ENCODE measurements around the gene CPSF4. TPM values are rescaled to one million over a fixed set of nuclear protein-coding genes. Genes with fewer than 3 reads are reported as not detected.
A peak's percentile ranks its signal among the peaks of the same experiment; 100 is the strongest.

Gene CPSF4
- total RNA-seq, 1 donor from 2014 or later = 89.9 TPM

DNA sequence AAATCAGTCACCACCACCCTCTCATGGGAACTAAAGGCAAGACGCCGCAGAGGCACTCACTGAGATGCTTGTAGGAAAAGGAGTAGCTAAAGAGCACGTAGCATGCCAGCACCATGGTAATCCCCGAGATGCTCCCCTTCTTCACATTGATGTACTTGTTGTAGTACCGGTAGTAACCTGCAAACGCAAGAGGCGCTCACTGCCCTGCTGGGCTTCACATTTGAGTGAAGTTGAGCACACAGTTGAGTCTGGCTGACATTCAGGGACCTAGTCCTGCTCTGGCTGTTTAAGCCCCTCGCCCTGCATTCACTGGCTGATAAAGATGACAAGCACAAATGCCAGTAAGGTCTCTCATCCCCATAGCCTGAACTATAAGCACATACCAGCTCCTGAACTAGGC, 20.3 kb downstream of the CPSF4 start:
- H3K4me3 Mint-ChIP-seq (ENCODE audit: low read depth) = no peak overlapping the region
- peaks cover 16% of the 10 kb centered on the region for H3K4me1 Mint-ChIP-seq (ENCODE audit: low read depth)
- no peaks in the 10 kb centered on the region for H3K27me3 Mint-ChIP-seq (ENCODE audit: low read depth)
- no peak for DNase-seq (ENCODE audit: low spot score)
- no peak overlapping the region for H3K27ac Mint-ChIP-seq
- intact Hi-C loops (cut with micrococcal nuclease) = no loop called here
- H3K9me3 Mint-ChIP-seq = no peaks in the 10 kb centered on the region
- H3K36me3 Mint-ChIP-seq (ENCODE audit: low read depth) = peaks cover 67% of the 10 kb centered on the region

DNA sequence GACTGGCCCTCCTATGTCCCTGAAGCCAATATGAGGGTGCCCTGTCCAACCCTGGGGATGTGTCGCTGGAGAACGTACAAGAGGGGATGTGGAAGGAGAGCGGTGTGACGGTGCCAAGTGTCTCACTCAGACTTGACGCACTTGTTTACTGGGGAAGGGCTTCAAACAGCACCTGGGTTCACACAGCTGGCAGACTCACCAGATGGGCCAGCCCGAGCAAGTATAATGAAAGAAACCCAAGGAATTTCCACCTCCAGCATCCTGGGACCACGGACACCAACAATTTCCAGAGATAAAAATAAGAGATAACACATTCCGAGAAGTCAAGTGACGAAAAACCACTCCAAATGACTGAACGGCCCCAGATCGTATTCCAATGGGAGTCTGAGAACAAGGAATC, 21.9 kb downstream of the CPSF4 start:
- intact Hi-C loops (cut with micrococcal nuclease) = no loop called here
- Mint-ChIP-seq H3K4me1 (ENCODE audit: low read depth) (peaks cover 21% of the 10 kb centered on the region), H3K4me3 (ENCODE audit: low read depth) (no peak overlapping the region), H3K36me3 (ENCODE audit: low read depth) (peaks cover 62% of the 10 kb centered on the region), H3K27me3 (ENCODE audit: low read depth) (no peaks in the 10 kb centered on the region), H3K27ac (peak overlapping the region; percentile 9), H3K9me3 (no peaks in the 10 kb centered on the region)
- no peak for DNase-seq (ENCODE audit: low spot score)

DNA sequence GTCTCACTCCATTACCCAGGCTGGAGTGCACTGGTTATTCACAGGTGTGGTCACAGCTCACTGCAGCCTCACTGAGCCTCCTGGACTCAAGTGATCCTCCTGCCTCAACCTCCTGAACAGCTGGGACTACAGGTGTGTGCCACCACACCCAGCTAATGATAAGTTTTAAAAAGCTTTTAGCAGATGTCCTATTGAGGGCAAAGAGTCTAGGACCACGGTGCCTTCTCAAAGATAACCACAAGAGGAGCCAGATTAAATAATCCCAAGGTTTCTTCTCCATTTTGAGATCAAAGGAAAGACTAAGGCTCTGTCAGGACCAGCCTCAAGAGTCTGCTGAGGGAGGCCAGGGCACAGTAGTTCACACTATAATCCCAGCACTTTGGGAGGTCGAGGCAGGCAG, 22.5 kb downstream of the CPSF4 start:
- intact Hi-C loops (cut with micrococcal nuclease) = no loop called here
- no peaks in the 10 kb centered on the region for H3K27me3 Mint-ChIP-seq (ENCODE audit: low read depth)
- no peaks in the 10 kb centered on the region for H3K9me3 Mint-ChIP-seq
- H3K27ac Mint-ChIP-seq = no peak overlapping the region
- H3K36me3 Mint-ChIP-seq (ENCODE audit: low read depth) = peaks cover 64% of the 10 kb centered on the region
- H3K4me1 Mint-ChIP-seq (ENCODE audit: low read depth) = peaks cover 24% of the 10 kb centered on the region
- no peak overlapping the region for H3K4me3 Mint-ChIP-seq (ENCODE audit: low read depth)
- DNase-seq (ENCODE audit: low spot score) = no peak

DNA sequence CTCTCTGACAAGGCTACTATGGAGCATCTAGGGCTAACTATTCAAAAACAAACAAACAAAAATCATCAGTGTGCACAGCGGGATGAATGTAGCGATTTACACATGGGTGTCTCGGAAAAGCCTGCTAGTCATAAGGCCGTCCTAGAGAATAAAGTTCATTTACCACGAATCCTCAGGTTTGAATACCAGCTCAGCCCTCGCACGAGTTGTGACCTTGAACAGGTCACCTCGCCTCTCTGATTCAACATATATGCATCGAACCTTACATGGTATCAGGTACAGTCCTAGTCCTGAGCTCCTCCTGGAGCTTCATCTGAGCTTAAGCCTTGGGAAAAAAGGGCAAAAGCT, 26.7 kb downstream of the CPSF4 start:
- intact Hi-C loops (cut with micrococcal nuclease) = no loop called here
- peaks cover 2% of the 10 kb centered on the region for H3K27me3 Mint-ChIP-seq (ENCODE audit: low read depth)
- H3K9me3 Mint-ChIP-seq = no peaks in the 10 kb centered on the region
- peak overlapping the region; percentile 88 for H3K27ac Mint-ChIP-seq
- H3K4me1 Mint-ChIP-seq (ENCODE audit: low read depth) = peaks cover 20% of the 10 kb centered on the region
- no peak for DNase-seq (ENCODE audit: low spot score)
- peaks cover 29% of the 10 kb centered on the region for H3K36me3 Mint-ChIP-seq (ENCODE audit: low read depth)
- peak overlapping the region; percentile 96 for H3K4me3 Mint-ChIP-seq (ENCODE audit: low read depth)

DNA sequence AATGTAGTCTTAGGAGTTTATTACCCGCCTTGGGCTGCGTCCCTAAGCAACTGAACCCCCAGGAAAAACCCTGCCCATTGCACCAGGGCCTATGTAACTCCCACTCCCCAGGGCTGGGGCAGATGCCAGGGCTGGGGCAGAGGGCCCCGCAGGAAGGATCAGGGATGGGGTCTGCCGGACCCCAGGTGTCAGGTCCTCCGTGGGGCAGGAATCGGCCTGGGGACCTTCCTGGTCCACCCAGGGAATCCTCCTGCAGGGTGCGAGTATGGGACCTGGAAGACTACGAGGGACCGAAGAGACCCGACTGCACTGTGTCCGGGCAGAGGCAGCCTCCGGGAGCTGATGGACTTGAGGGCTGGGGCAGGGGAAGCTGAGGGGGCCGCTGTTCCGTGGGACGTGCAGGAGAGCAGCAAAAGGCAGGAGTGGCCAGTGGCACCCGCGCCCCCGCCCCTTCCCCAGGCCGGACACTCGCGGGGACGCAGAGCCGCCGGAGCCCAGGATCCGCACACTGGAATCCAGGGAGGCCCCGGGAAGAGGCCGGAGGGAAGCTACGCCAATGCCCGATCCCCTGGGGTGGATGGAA, 29.7 kb downstream of the CPSF4 start:
- peaks cover 23% of the 10 kb centered on the region for H3K4me1 Mint-ChIP-seq (ENCODE audit: low read depth)
- peaks cover 24% of the 10 kb centered on the region for H3K36me3 Mint-ChIP-seq (ENCODE audit: low read depth)
- H3K27ac Mint-ChIP-seq = no peak overlapping the region
- no peak for DNase-seq (ENCODE audit: low spot score)
- H3K4me3 Mint-ChIP-seq (ENCODE audit: low read depth) = no peak overlapping the region
- intact Hi-C loops (cut with micrococcal nuclease) = no loop called here
- no peaks in the 10 kb centered on the region for H3K9me3 Mint-ChIP-seq
- peaks cover 2% of the 10 kb centered on the region for H3K27me3 Mint-ChIP-seq (ENCODE audit: low read depth)

DNA sequence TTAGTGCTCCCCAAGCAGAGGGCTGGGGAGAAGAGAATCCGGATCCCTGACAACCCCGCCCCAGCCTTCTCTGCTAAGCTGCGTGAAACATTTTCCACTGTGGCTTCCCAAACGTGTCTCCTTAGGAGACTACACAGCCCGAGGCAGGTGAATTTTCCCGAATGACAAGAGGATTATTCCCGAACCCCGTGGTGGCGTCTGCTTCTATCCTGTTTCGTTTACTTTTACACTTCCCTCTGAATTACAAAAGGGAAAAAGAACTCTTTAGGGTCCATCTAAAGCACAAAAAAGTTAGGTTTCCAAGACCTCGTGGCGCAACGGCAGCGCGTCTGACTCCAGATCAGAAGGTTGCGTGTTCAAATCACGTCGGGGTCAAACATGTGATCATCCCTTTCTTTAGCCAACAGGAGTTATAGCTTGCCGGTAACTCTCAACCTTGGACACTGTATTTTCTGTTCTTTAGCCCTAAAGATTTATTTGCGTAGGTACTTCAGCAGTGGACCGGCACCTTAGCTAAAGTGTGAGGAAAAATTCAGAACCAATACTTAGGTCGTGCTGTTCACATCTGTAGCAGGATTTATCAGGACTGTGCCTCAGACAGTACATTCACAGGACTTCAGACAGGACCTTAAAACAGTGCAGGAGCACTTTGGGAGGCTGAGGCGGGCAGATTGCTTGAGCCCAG, 30.8 kb downstream of the CPSF4 start:
- no peaks in the 10 kb centered on the region for H3K9me3 Mint-ChIP-seq
- no peak for DNase-seq (ENCODE audit: low spot score)
- peaks cover 18% of the 10 kb centered on the region for H3K36me3 Mint-ChIP-seq (ENCODE audit: low read depth)
- H3K27ac Mint-ChIP-seq = no peak overlapping the region
- peaks cover 2% of the 10 kb centered on the region for H3K27me3 Mint-ChIP-seq (ENCODE audit: low read depth)
- peak overlapping the region; percentile 13 for H3K4me3 Mint-ChIP-seq (ENCODE audit: low read depth)
- H3K4me1 Mint-ChIP-seq (ENCODE audit: low read depth) = peaks cover 21% of the 10 kb centered on the region
- intact Hi-C loops (cut with micrococcal nuclease) = loop anchor here (5.0 kb wide), 1 partner anchor 1773 kb away; no protein-coding TSS in a partner anchor

DNA sequence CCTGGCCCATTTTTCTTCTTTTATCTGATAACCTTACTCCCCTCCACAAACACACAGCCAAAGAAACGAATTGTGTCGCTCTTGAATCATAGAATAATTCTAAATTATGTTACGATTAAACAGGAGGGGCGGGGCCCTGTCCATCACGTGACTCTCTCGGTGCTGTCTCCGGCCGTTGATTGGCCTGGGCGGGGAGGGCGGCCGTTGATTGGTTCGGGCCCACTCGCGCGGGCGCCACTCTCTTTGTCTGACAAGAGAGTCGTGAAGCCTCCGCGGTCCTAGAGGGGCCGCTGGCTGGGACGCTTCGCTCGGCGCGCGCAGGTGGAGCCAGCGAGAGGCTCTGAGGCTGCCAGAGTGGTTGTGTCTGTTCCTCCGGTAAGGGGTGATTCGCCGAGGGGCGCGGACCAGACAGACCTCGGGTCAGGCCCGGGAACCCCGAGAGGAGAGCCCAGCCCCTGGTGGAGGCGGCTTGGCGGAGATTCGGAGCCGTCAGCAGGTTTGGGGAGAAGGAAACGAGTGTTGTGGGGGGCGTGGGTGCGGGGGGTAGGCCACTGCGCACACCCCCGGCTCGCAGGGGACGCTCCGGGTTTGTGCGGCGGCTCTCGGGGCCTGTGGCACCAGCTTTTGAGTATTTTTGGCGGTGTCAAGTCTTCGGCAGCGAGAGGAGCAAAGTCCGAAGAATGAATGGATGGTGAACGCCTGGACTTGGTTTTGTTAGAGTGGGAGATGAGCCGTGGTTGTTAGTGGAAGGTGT, 34.0 kb downstream of the CPSF4 start, which contains the start of gene ZNF789:
Gene ZNF789, plus strand, starts transcription at position 330 of the 754 bp plus-strand sequence. CDS start 3,567 bp downstream, outside the sequence.
- H3K27ac Mint-ChIP-seq = peak within 1 kb of the TSS; percentile 91
- H3K4me3 Mint-ChIP-seq (ENCODE audit: low read depth) = peak within 1 kb of the TSS; percentile 96
- intact Hi-C loops (cut with micrococcal nuclease) = loop anchor here (1.0 to 5.0 kb wide), 5 partner anchors 28 to 1770 kb away; partner anchors contain the start of genes BUD31, FAM200A, PDAP1 and ZKSCAN5
- peak; percentile 96 for DNase-seq (ENCODE audit: low spot score)
- H3K27me3 Mint-ChIP-seq (ENCODE audit: low read depth) = peaks cover 2% of the 10 kb centered on the region
- peaks cover 27% of the 10 kb centered on the region for H3K36me3 Mint-ChIP-seq (ENCODE audit: low read depth)
- no peaks in the 10 kb centered on the region for H3K9me3 Mint-ChIP-seq
- H3K4me1 Mint-ChIP-seq (ENCODE audit: low read depth) = peaks cover 20% of the 10 kb centered on the region

DNA sequence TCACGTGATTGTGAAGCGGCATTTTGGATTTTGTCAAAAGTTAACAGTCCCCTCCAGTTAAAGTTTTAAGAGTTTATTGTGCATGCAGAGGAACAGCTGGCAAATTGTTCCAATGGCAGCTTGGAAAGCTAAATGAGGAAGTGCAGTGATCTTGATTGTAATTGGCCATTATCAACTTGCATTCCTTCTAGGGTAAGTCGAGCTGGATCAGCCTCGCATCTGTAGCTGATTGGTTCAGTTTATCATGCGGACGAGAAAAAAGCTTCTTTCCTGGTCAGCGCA, 34.5 kb downstream of the CPSF4 start:
- Mint-ChIP-seq H3K27ac (peak overlapping the region; percentile 91), H3K36me3 (ENCODE audit: low read depth) (peaks cover 32% of the 10 kb centered on the region), H3K27me3 (ENCODE audit: low read depth) (peaks cover 2% of the 10 kb centered on the region), H3K4me3 (ENCODE audit: low read depth) (peak overlapping the region; percentile 96), H3K4me1 (ENCODE audit: low read depth) (peaks cover 24% of the 10 kb centered on the region), H3K9me3 (no peaks in the 10 kb centered on the region)
- intact Hi-C loops (cut with micrococcal nuclease) = loop anchor here (1.0 to 5.0 kb wide), 3 partner anchors 64 to 1769 kb away; partner anchors contain the start of genes BUD31, FAM200A and PDAP1
- DNase-seq (ENCODE audit: low spot score) = no peak

DNA sequence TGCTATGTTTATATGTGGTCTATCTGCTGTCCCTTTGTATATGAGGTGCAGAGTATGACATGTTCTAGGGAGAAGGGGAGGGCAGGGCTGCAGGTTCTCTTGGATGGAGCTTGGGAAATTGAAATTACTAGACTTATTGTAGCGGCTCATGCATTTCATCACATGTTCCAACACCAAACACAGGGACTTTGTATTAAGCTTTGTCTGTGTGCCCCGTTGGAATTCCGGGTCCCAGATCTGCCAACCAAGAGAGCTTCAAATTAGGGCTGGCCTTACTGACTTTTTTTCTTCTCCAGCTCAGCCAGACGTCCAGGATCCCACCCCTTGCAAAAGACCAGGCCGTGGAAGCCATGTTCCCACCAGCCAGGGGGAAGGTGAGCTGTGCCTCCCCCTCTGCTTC, 37.4 kb downstream of the CPSF4 start:
- H3K4me3 Mint-ChIP-seq (ENCODE audit: low read depth) = no peak overlapping the region
- peaks cover 24% of the 10 kb centered on the region for H3K4me1 Mint-ChIP-seq (ENCODE audit: low read depth)
- peaks cover 48% of the 10 kb centered on the region for H3K36me3 Mint-ChIP-seq (ENCODE audit: low read depth)
- H3K27me3 Mint-ChIP-seq (ENCODE audit: low read depth) = no peaks in the 10 kb centered on the region
- H3K27ac Mint-ChIP-seq = no peak overlapping the region
- no peaks in the 10 kb centered on the region for H3K9me3 Mint-ChIP-seq
- intact Hi-C loops (cut with micrococcal nuclease) = no loop called here
- DNase-seq (ENCODE audit: low spot score) = no peak

DNA sequence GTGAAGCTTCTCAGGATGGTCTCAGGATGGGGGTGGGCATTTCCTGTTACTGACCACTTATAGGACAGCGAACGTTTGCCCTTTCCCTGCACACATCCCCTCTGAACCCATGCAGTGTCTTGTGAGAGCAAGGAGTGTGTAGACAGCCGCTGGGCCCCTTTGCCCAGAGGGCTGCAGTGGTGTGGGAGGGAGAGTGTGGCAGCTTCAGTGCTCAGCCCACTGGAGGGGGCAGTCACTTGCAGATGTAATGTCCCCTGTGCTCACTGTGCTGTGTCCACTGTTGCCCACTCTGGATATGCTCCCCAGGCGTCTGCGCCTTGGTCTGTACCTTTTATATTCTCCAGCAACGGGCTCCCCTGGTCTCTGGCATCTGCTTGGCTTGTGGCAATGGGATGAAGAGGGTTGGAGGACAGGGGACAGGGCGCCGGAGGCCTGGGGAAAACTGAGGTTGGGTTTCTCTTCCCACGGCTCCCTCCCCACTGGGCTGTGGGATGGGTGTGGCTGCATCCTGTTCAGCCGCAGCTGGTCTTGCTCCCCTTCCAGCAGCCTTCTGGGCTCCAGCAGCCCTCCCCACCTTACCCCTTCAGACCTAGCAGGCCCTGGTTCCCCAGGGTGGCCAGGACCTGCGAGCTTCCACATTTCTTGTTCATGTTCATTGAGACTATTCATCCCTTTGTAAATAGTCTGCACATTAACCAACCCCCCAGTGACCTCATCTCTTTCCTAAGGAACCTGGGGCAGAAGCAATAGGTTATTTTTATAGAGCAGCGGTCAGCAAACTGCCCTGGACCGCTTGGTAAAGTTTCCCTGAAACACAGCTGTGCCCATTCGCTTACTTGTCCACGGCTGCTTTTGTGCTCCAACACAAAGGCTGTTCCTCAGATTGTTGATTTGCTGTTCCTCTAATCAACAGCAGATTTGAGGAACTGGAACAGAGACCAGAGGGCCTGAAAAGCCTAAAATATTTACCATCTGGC, 40.0 kb downstream of the CPSF4 start:
- Mint-ChIP-seq H3K4me3 (ENCODE audit: low read depth) (peak overlapping the region; percentile 26), H3K9me3 (no peaks in the 10 kb centered on the region), H3K4me1 (ENCODE audit: low read depth) (peaks cover 18% of the 10 kb centered on the region), H3K36me3 (ENCODE audit: low read depth) (peaks cover 53% of the 10 kb centered on the region), H3K27ac (no peak overlapping the region), H3K27me3 (ENCODE audit: low read depth) (no peaks in the 10 kb centered on the region)
- DNase-seq (ENCODE audit: low spot score) = no peak
- intact Hi-C loops (cut with micrococcal nuclease) = no loop called here

DNA sequence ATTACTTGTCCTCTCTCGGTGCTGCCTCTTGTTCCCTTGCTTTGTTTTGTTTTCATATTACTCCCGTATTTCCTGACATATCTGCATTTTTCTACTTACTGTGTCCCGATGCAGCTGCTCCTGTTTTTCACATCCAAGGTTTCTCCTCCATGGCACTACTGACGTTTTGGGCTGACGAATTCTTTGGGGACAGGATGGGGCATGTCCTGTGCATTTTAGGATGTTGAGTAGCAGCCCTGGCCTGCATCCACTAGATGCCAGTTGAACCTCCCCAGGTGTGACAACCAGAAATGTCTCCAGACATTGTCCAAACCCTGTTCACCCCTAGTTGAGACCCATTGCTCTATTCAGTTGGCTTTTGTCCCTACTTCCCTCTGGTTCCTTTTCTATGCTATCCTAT, 46.4 kb downstream of the CPSF4 start:
- no peak for DNase-seq (ENCODE audit: low spot score)
- H3K27me3 Mint-ChIP-seq (ENCODE audit: low read depth) = no peaks in the 10 kb centered on the region
- peaks cover 21% of the 10 kb centered on the region for H3K9me3 Mint-ChIP-seq
- H3K4me3 Mint-ChIP-seq (ENCODE audit: low read depth) = no peak overlapping the region
- peaks cover 2% of the 10 kb centered on the region for H3K4me1 Mint-ChIP-seq (ENCODE audit: low read depth)
- intact Hi-C loops (cut with micrococcal nuclease) = no loop called here
- peaks cover 68% of the 10 kb centered on the region for H3K36me3 Mint-ChIP-seq (ENCODE audit: low read depth)
- no peak overlapping the region for H3K27ac Mint-ChIP-seq

DNA sequence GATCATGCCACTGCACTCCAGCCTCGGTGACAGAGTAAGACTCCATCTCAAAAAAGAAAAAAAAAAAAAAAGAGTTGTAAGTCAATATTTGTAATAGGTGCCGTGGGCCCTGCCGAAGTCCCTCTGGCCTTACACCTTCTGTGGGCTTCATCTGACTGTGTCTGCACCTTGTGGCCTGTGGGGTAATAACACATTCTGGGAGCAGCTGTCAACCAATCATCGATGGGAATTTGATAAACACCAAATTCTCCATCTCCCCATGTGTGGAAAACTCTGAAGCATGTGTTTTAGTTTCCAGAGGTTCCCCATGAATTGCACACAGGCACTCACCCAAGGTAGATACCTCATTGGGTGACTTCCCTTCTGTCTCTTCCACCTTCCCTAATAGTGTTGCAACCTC, 50.5 kb downstream of the CPSF4 start:
- Mint-ChIP-seq H3K27ac (no peak overlapping the region), H3K36me3 (ENCODE audit: low read depth) (peaks cover 83% of the 10 kb centered on the region), H3K4me3 (ENCODE audit: low read depth) (no peak overlapping the region), H3K27me3 (ENCODE audit: low read depth) (no peaks in the 10 kb centered on the region), H3K9me3 (peaks cover 48% of the 10 kb centered on the region), H3K4me1 (ENCODE audit: low read depth) (peaks cover 2% of the 10 kb centered on the region)
- DNase-seq (ENCODE audit: low spot score) = no peak
- intact Hi-C loops (cut with micrococcal nuclease) = no loop called here

All from activated T-helper 2 cell treated with anti-CD3 and anti-CD28 coated beads, Interferon-gamma antibody, Interleukin-2, Interleukin-4, amounts not matched to agents 10 μg/mL and 5 μg/mL and 100 μg/mL, durations not matched to agents 14 hours and 24 hours and 36 hours (primary cell).